ENCODE measurements around the gene MED12L. TPM values are rescaled to one million over a fixed set of nuclear protein-coding genes. Genes with fewer than 3 reads are reported as not detected.

The MED12L gene
- polyA plus RNA-seq, 1 of the 3 experiments (the other 2 are of a cell fraction), result 0.03 TPM

DNA sequence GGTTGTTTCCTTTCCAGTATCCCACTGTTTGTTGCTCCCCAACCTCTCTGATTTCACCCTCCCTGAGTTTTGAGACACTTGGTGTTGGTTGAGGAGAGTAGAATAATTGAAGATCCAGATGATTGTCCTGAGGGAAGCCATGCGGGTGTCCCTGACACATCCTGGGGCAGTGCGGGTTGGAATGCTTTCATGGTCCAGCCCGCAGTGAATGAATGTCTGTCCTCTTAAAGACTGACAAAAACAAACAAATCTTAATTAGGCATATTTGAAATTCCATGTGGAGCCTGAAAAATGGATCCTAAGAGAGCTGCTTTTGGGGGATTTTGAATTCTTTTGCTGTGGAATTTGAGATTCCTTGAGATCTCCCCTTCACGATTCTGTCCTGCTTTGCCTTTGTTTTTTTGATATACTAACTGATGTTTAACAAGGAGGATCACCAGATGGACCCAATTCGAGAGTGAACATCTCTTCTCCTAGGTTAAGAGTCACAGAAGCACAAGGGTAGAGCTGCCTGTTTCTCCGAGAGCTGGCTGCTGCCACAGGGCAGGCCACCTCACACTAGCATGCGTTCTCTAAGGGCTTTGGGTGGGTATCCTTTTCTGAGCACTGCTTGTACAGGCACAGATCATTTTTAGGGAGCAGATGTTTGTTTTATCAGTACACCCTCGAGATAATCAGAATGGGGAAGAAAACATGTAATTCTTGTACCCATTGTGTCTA, 70.1 kb downstream of the MED12L start:
- TF ChIP-seq GATA2 (CRISPR knock-in tag; IDR thresholded peaks at IDR 0.05) (no peak), FOXM1 (IDR thresholded peaks at IDR 0.05; ENCODE audit: low read depth) (no peak), RXRA (IDR thresholded peaks at IDR 0.05; ENCODE audit: borderline replicate concordance, low read depth) (no peak), RCOR1 (IDR thresholded peaks at IDR 0.05; ENCODE audit: low read length) (no peak), EZH2phosphoT487 (IDR thresholded peaks at IDR 0.05; ENCODE audit: borderline replicate concordance, low read depth) (no peak), FOSL2 (IDR thresholded peaks at IDR 0.05; ENCODE audit: borderline replicate concordance, low read depth) (no peak)
- TF ChIP-seq, protein P1, sequence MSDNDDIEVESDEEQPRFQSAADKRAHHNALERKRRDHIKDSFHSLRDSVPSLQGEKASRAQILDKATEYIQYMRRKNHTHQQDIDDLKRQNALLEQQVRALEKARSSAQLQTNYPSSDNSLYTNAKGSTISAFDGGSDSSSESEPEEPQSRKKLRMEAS (IDR thresholded peaks at IDR 0.05; ENCODE audit: low read depth), result no peak
- TF ChIP-seq, protein P2, sequence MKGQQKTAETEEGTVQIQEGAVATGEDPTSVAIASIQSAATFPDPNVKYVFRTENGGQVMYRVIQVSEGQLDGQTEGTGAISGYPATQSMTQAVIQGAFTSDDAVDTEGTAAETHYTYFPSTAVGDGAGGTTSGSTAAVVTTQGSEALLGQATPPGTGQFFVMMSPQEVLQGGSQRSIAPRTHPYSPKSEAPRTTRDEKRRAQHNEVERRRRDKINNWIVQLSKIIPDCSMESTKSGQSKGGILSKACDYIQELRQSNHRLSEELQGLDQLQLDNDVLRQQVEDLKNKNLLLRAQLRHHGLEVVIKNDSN (IDR thresholded peaks at IDR 0.05; ENCODE audit: borderline replicate concordance, low read depth), result no peak
- TF ChIP-seq, protein P3, sequence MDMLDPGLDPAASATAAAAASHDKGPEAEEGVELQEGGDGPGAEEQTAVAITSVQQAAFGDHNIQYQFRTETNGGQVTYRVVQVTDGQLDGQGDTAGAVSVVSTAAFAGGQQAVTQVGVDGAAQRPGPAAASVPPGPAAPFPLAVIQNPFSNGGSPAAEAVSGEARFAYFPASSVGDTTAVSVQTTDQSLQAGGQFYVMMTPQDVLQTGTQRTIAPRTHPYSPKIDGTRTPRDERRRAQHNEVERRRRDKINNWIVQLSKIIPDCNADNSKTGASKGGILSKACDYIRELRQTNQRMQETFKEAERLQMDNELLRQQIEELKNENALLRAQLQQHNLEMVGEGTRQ (IDR thresholded peaks at IDR 0.05; ENCODE audit: borderline replicate concordance, low read depth, low read length), result no peak
- Histone ChIP-seq H3K36me3 (replicated peaks in 1 of 2; ENCODE audit: control insufficient read depth in 1 of 2, insufficient read depth in 2 of 2, low read length in 1 of 2) (no peaks in the 10 kb centered on the region), H4K20me1 (ENCODE audit: insufficient read depth) (no peaks in the 10 kb centered on the region), H2AFZ (ENCODE audit: low read depth) (no peak overlapping the region), H3K4me2 (no peak overlapping the region), H3K4me3 (ENCODE audit: low read depth in 2 of 2, low read length in 1 of 2) (no peak overlapping the region), H3K27me3 (ENCODE audit: insufficient read depth) (peaks cover 1% of the 10 kb centered on the region; the same call in 1 of the 2 replicates), H3K27ac (ENCODE audit: low read depth in 2 of 2, low read length in 1 of 2) (no peak overlapping the region; a peak in 1 of 4 replicates), H3K9me2 (no peaks in the 10 kb centered on the region), H3K9me3 (no peaks in the 10 kb centered on the region), H3K9ac (no peak overlapping the region), H3K79me2 (ENCODE audit: insufficient read depth) (no peaks in the 10 kb centered on the region), H3K4me1 (ENCODE audit: control insufficient read depth in 1 of 2, insufficient read depth in 2 of 2, low read depth in 1 of 2, low read length in 1 of 2) (peaks cover 0 to 9% of the 10 kb centered on the region in 2 experiments; a peak in 2 of 4 replicates), H3F3A (replicated peaks; ENCODE audit: insufficient read depth) (no peaks in the 10 kb centered on the region)
- no peak for DNase-seq
- 60% methylated on average over 8 of the region's 8 CpGs for WGBS (ENCODE audit: low lambda C conversion rate)
- CTCF ChIA-PET, result interaction anchor here (0.9 to 2.4 kb wide), 13 partner anchors 9 to 230 kb away, joined by 3 to 15 read pairs (median 5); partner anchors contain the start of gene MED12L
- POLR2A ChIA-PET, result no interaction called here

DNA sequence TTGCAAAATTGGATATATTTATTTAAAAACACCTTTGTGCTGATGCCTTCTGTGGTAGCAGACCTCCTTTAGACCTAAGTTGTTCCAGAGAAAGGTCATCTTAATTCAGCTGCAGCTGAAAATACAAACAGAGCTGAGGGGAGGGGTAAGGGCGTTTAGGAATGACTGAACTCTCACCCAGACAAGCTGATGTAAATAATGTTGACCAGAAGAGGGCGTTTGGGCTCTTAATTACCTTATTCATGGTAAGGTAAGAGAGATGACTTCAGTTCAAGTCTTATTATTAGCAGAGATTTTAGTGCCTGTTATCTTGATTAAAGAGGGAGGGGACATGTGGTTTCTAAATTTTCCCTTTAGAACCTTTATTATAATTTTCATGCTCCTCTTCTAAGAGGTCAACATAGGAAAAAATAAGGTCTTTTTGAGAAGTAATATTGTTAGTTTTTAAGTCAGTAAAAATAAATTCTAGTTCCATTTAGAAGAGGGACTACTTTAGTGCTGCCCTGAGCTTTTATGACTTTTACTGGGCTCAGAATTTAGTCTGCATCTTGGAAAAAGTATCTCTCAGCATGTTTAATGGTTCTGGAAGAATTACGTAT, 71.3 kb downstream of the MED12L start:
- Histone ChIP-seq H3K36me3 (replicated peaks in 1 of 2; ENCODE audit: control insufficient read depth in 1 of 2, insufficient read depth in 2 of 2, low read length in 1 of 2) (no peaks in the 10 kb centered on the region), H3K27me3 (ENCODE audit: insufficient read depth) (peaks cover 5% of the 10 kb centered on the region; the same call in 1 of the 2 replicates), H2AFZ (ENCODE audit: low read depth) (no peak overlapping the region), H4K20me1 (ENCODE audit: insufficient read depth) (no peaks in the 10 kb centered on the region), H3K9ac (no peak overlapping the region), H3K4me3 (ENCODE audit: low read depth in 2 of 2, low read length in 1 of 2) (no peak overlapping the region), H3K4me1 (ENCODE audit: control insufficient read depth in 1 of 2, insufficient read depth in 2 of 2, low read depth in 1 of 2, low read length in 1 of 2) (peaks cover 0 to 9% of the 10 kb centered on the region in 2 experiments; a peak in 2 of 4 replicates), H3F3A (replicated peaks; ENCODE audit: insufficient read depth) (no peaks in the 10 kb centered on the region), H3K4me2 (no peak overlapping the region), H3K27ac (ENCODE audit: low read depth in 2 of 2, low read length in 1 of 2) (no peak overlapping the region), H3K9me2 (no peaks in the 10 kb centered on the region), H3K79me2 (ENCODE audit: insufficient read depth) (no peaks in the 10 kb centered on the region), H3K9me3 (no peaks in the 10 kb centered on the region)
- peak; percentile 53 for DNase-seq
- 32% methylated on average over 3 of the region's 3 CpGs for WGBS (ENCODE audit: low lambda C conversion rate)
- ChIA-PET POLR2A (no interaction called here), CTCF (interaction anchor here (0.6 to 2.4 kb wide), 20 partner anchors 9 to 267 kb away, joined by 3 to 15 read pairs (median 3); partner anchors contain the start of gene MED12L)
- TF ChIP-seq, protein P4, sequence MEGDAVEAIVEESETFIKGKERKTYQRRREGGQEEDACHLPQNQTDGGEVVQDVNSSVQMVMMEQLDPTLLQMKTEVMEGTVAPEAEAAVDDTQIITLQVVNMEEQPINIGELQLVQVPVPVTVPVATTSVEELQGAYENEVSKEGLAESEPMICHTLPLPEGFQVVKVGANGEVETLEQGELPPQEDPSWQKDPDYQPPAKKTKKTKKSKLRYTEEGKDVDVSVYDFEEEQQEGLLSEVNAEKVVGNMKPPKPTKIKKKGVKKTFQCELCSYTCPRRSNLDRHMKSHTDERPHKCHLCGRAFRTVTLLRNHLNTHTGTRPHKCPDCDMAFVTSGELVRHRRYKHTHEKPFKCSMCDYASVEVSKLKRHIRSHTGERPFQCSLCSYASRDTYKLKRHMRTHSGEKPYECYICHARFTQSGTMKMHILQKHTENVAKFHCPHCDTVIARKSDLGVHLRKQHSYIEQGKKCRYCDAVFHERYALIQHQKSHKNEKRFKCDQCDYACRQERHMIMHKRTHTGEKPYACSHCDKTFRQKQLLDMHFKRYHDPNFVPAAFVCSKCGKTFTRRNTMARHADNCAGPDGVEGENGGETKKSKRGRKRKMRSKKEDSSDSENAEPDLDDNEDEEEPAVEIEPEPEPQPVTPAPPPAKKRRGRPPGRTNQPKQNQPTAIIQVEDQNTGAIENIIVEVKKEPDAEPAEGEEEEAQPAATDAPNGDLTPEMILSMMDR (IDR thresholded peaks at IDR 0.05), result peak; percentile 70
- TF ChIP-seq RAD21 (IDR thresholded peaks at IDR 0.05; ENCODE audit: low read length) (peak; percentile 31; the same call in 1 of the 2 replicates), SMC3 (IDR thresholded peaks at IDR 0.05; ENCODE audit: low read depth, low read length) (peak; percentile 31), SIN3A (IDR thresholded peaks at IDR 0.05; ENCODE audit: borderline replicate concordance, low read depth, low read length) (no peak)

Data from SK-N-SH (cell line).